D721Med (cell line): Measurements from ENCODE around the gene RESF1.

Experiments used
- DNase-seq: peaks from one replicate; pipeline ENCODE4 v3.0.0; 2011; ENCODE audit warnings: low spot score; ENCODE audit not compliant: insufficient read length
- FAIRE-seq: peaks from 2 replicates; lab custom pipeline; 2011; peaks lifted over from hg19 to GRCh38; lab: Jason Lieb, UNC
- CTCF ChIP-seq: IDR thresholded peaks from 2 replicates; pipeline ENCODE4 v1.5.1; 2012; ENCODE audit warnings: mild to moderate bottlenecking, control low read depth; ENCODE audit not compliant: insufficient read depth; ENCODE audit errors: missing control alignments

RESF1 gene

GRCh38 chr12:31970199-31970598 lies 11.0 kb downstream of the RESF1 start:
- DNase-seq (no peak), FAIRE-seq (no peak)
- TF ChIP-seq CTCF: no peak

- DNase-seq (no peak), FAIRE-seq (no peak)
- TF ChIP-seq CTCF: no peak
Measured at GRCh38 chr12:31973818-31974217, 14.6 kb downstream of the RESF1 start.

GRCh38 chr12:31974673-31975072 lies 15.5 kb downstream of the RESF1 start:
- DNase-seq (no peak), FAIRE-seq (no peak)
- TF ChIP-seq CTCF: no peak

GRCh38 chr12:31984806-31985591 lies 25.8 kb downstream of the RESF1 start:
- DNase-seq (no peak), FAIRE-seq (no peak)
- no peak for TF ChIP-seq CTCF

GRCh38 chr12:31985832-31986231 lies 26.6 kb downstream of the RESF1 start:
- DNase-seq: no peak
- no peak for FAIRE-seq
- TF ChIP-seq CTCF: no peak

GRCh38 chr12:31989571-31990362 lies 30.6 kb downstream of the RESF1 start:
- DNase-seq (no peak), FAIRE-seq (no peak)
- TF ChIP-seq CTCF: no peak
